ENCODE data around the gene ZNF619.

DNA sequence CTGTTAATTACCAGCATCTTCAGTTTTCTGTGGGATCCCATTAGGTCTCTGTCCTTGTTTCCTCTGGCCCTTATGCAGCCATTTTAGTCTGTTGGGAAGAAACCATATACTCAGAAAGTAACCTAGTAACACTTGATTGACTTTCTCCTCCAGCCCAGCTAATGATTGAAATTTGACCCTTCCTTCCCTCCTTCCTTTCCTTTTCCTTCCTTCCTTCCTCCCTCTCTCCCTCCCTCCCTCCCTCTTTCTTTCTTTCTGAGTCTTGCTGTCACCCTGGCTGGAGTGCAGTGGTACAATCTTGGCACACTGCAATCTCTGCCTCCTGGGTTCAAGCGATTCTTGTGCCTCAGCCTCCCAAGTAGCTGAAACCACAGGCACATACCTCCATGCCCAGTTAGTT is 23.0 kb downstream of the ZNF619 start:
- TF ChIP-seq POLR2AphosphoS5 (IDR thresholded peaks at IDR 0.05; ENCODE audit: insufficient read depth in 1 of 2, low read depth in 1 of 2) (no peak), POLR2A (IDR thresholded peaks at IDR 0.05) (no peak)
- TF ChIP-seq, protein P1, sequence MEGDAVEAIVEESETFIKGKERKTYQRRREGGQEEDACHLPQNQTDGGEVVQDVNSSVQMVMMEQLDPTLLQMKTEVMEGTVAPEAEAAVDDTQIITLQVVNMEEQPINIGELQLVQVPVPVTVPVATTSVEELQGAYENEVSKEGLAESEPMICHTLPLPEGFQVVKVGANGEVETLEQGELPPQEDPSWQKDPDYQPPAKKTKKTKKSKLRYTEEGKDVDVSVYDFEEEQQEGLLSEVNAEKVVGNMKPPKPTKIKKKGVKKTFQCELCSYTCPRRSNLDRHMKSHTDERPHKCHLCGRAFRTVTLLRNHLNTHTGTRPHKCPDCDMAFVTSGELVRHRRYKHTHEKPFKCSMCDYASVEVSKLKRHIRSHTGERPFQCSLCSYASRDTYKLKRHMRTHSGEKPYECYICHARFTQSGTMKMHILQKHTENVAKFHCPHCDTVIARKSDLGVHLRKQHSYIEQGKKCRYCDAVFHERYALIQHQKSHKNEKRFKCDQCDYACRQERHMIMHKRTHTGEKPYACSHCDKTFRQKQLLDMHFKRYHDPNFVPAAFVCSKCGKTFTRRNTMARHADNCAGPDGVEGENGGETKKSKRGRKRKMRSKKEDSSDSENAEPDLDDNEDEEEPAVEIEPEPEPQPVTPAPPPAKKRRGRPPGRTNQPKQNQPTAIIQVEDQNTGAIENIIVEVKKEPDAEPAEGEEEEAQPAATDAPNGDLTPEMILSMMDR (IDR thresholded peaks at IDR 0.05): no peak

All from vagina (tissue), 2 donors.